DOHH2 (cell line): ENCODE results near the gene CYB5R2.

Experiments
- H3F3A ChIP-seq: fragments of 200-600 bp; sonication (generic), shearing (Covaris generic); 2 replicates; pipeline ENCODE4 v1.6.0; 2016; ENCODE audit warnings: antibody characterized with exemption, mild to moderate bottlenecking; ENCODE audit not compliant: control insufficient read depth, insufficient read depth
- H3K27ac ChIP-seq: fragments of 200-600 bp; sonication (generic); 2 replicates; pipeline ENCODE4 v1.5.1; 2014; ENCODE audit warnings: low read depth, mild to moderate bottlenecking, low read length, moderate library complexity
- H3K27me3 ChIP-seq: fragments of 200-600 bp; sonication (generic); 2 replicates; pipeline ENCODE4 v1.6.1; 2014; ENCODE audit warnings: mild to moderate bottlenecking, low read length, mixed read lengths; ENCODE audit not compliant: control insufficient read depth
- H3K36me3 ChIP-seq: fragments of 200-600 bp; sonication (generic); 2 replicates; pipeline ENCODE4 v1.6.1; 2014; ENCODE audit warnings: mild to moderate bottlenecking, low read length, moderate library complexity, mixed read lengths; ENCODE audit not compliant: control insufficient read depth
- H3K4me1 ChIP-seq: fragments of 200-600 bp; sonication (generic); 2 replicates; pipeline ENCODE4 v1.6.1; 2014; ENCODE audit warnings: mild to moderate bottlenecking, low read length, mixed read lengths; ENCODE audit not compliant: control insufficient read depth
- H3K4me2 ChIP-seq: fragments of 200-600 bp; sonication (generic); 2 replicates; pipeline ENCODE4 v1.6.0; 2014; ENCODE audit warnings: mild to moderate bottlenecking, low read length, moderate library complexity
- H3K4me3 ChIP-seq: fragments of 200-600 bp; sonication (generic); 2 replicates; pipeline ENCODE4 v1.5.1; 2014; ENCODE audit warnings: mild to moderate bottlenecking, low read length, mixed read lengths
- H3K79me2 ChIP-seq: fragments of 200-600 bp; sonication (generic); 2 replicates; pipeline ENCODE4 v1.6.1; 2014; ENCODE audit warnings: mild to moderate bottlenecking, low read length, mixed read lengths; ENCODE audit not compliant: control insufficient read depth
- H3K9me2 ChIP-seq: fragments of 200-600 bp; sonication (generic); replicated peaks from 2 replicates; pipeline ENCODE4 v1.6.1; 2014; ENCODE audit warnings: mild to moderate bottlenecking, low read length, mixed read lengths; ENCODE audit not compliant: control insufficient read depth
- H3K9me3 ChIP-seq: fragments of 200-600 bp; sonication (generic); 2 replicates; pipeline ENCODE4 v1.6.1; 2014; ENCODE audit warnings: antibody characterized with exemption, low read length, mixed read lengths; ENCODE audit not compliant: control insufficient read depth, insufficient read depth
- H4K20me1 ChIP-seq: fragments of 200-600 bp; sonication (generic); 2 replicates; pipeline ENCODE4 v1.6.0; 2014; ENCODE audit warnings: low read depth, mild to moderate bottlenecking, antibody characterized with exemption, low read length, moderate library complexity; ENCODE audit not compliant: control insufficient read depth, insufficient read depth
- CTCF ChIP-seq: fragments of 200-600 bp; sonication (generic); IDR thresholded peaks from one replicate; pipeline ENCODE4 v1.5.1; 2014; ENCODE audit warnings: antibody characterized with exemption, mild to moderate bottlenecking, low read depth, low read length; ENCODE audit not compliant: poor library complexity, severe bottlenecking
- EZH2phosphoT487 ChIP-seq: fragments of 200-600 bp; sonication (generic); IDR thresholded peaks from 2 replicates; pipeline ENCODE4 v1.6.1; 2017; ENCODE audit warnings: borderline replicate concordance, mild to moderate bottlenecking, antibody characterized with exemption, low read length, moderate library complexity, mixed read lengths

The CYB5R2 gene

GRCh38 chr11:7683571-7683970 lies 10.3 kb upstream of the CYB5R2 start:
- H3K4me3 ChIP-seq = no peak overlapping the region
- H4K20me1 ChIP-seq = no peaks in the 10 kb centered on the region
- H3K27me3 ChIP-seq = peaks cover 26% of the 10 kb centered on the region
- no peaks in the 10 kb centered on the region for H3K9me2 ChIP-seq
- H3K27ac ChIP-seq = no peak overlapping the region
- no peak for TF ChIP-seq EZH2phosphoT487
- no peak for TF ChIP-seq CTCF
- H3K9me3 ChIP-seq = no peaks in the 10 kb centered on the region
- H3K79me2 ChIP-seq = no peaks in the 10 kb centered on the region
- no peaks in the 10 kb centered on the region for H3K4me1 ChIP-seq
- no peaks in the 10 kb centered on the region for H3F3A ChIP-seq
- H3K4me2 ChIP-seq = no peak overlapping the region
- H3K36me3 ChIP-seq = no peaks in the 10 kb centered on the region

- no peak overlapping the region for H3K4me3 ChIP-seq
- H3K27ac ChIP-seq = no peak overlapping the region
- H3K4me2 ChIP-seq = no peak overlapping the region
These were observed 4.5 kb upstream of the CYB5R2 start for GRCh38 chr11:7677796-7678201.

GRCh38 chr11:7677071-7677470 lies 3.8 kb upstream of the CYB5R2 start:
- no peaks in the 10 kb centered on the region for H3K9me2 ChIP-seq
- H4K20me1 ChIP-seq = no peaks in the 10 kb centered on the region
- peaks cover 11% of the 10 kb centered on the region; the same call in 1 of the 2 replicates for H3K4me1 ChIP-seq
- peaks cover 32% of the 10 kb centered on the region for H3K27me3 ChIP-seq
- H3K4me2 ChIP-seq = no peak overlapping the region
- H3K9me3 ChIP-seq = no peaks in the 10 kb centered on the region
- TF ChIP-seq EZH2phosphoT487 (no peak), CTCF (no peak)
- H3K27ac ChIP-seq = no peak overlapping the region
- no peak overlapping the region for H3K4me3 ChIP-seq
- H3F3A ChIP-seq = no peaks in the 10 kb centered on the region
- no peaks in the 10 kb centered on the region for H3K36me3 ChIP-seq
- no peaks in the 10 kb centered on the region for H3K79me2 ChIP-seq

More at GRCh38 chr11:7677796-7678201, 4.5 kb upstream of the CYB5R2 start:
- Histone ChIP-seq H3K9me2 (no peaks in the 10 kb centered on the region), H3K36me3 (no peaks in the 10 kb centered on the region), H3F3A (no peaks in the 10 kb centered on the region), H3K79me2 (no peaks in the 10 kb centered on the region), H3K9me3 (no peaks in the 10 kb centered on the region), H4K20me1 (no peaks in the 10 kb centered on the region), H3K27me3 (peaks cover 37% of the 10 kb centered on the region), H3K4me1 (peaks cover 9% of the 10 kb centered on the region; the same call in 1 of the 2 replicates)
- TF ChIP-seq EZH2phosphoT487 (no peak), CTCF (no peak)
